Retina (tissue), 1 donor: ENCODE results near the gene ASPM.

Experiments used
- DNase-seq: peaks from one replicate; pipeline ENCODE4 v3.0.0-alpha.2; 2016

ASPM gene

GRCh38 chr1:197146101-197147095 is at the start of gene ASPM:
TSS of gene ASPM (minus strand) at chr1:197146669. CDS start at chr1:197146437, 232 bp downstream.
- peak; percentile 94 for DNase-seq

- DNase-seq: no peak
These were observed 48.6 kb upstream of the ASPM start for GRCh38 chr1:197195100-197195499.

GRCh38 chr1:197184190-197184589 is 37.7 kb upstream of the ASPM start:
- no peak for DNase-seq

GRCh38 chr1:197183195-197183748 is 36.8 kb upstream of the ASPM start:
- DNase-seq: no peak

- DNase-seq: no peak
These were observed 36.2 kb upstream of the ASPM start for GRCh38 chr1:197182716-197183115.

- DNase-seq: no peak
These were observed 35.5 kb upstream of the ASPM start for GRCh38 chr1:197181982-197182381.

- DNase-seq: peak; percentile 29
These were observed 33.9 kb upstream of the ASPM start for GRCh38 chr1:197180252-197180878.

- DNase-seq: no peak
These were observed 32.5 kb upstream of the ASPM start for GRCh38 chr1:197178998-197179397.

GRCh38 chr1:197174818-197175217 is 28.3 kb upstream of the ASPM start:
- DNase-seq: no peak

GRCh38 chr1:197173571-197174507 is 27.4 kb upstream of the ASPM start:
- no peak for DNase-seq

GRCh38 chr1:197171531-197171930 is 25.1 kb upstream of the ASPM start:
- no peak for DNase-seq

GRCh38 chr1:197170538-197170937 is 24.1 kb upstream of the ASPM start:
- no peak for DNase-seq

- no peak for DNase-seq
These were observed 13.0 kb upstream of the ASPM start for GRCh38 chr1:197159461-197159860.

- no peak for DNase-seq
These were observed 10.2 kb upstream of the ASPM start for GRCh38 chr1:197156692-197157091.

- no peak for DNase-seq
These were observed 6.2 kb upstream of the ASPM start for GRCh38 chr1:197152662-197153061.

- no peak for DNase-seq
These were observed 4.7 kb upstream of the ASPM start for GRCh38 chr1:197151185-197151584.

GRCh38 chr1:197150336-197151005 is 4.0 kb upstream of the ASPM start:
- no peak for DNase-seq

GRCh38 chr1:197149340-197149739 is 2.9 kb upstream of the ASPM start:
- DNase-seq: no peak

- peak; percentile 14 for DNase-seq
These were observed 934 bp downstream of the ASPM start for GRCh38 chr1:197145446-197146024.

- DNase-seq: no peak
These were observed 1.7 kb downstream of the ASPM start for GRCh38 chr1:197144570-197145325.

GRCh38 chr1:197143276-197143675 is 3.2 kb downstream of the ASPM start:
- no peak for DNase-seq
